ENCODE data around the gene GIPC1.
A peak's percentile ranks its signal among the peaks of the same experiment; 100 is the strongest.
"Not testable (repeated sequence)": the region's sequence is repeated elsewhere in the genome, so short reads cannot be mapped to it uniquely, and the experiment has no call there.

Gene GIPC1

DNA sequence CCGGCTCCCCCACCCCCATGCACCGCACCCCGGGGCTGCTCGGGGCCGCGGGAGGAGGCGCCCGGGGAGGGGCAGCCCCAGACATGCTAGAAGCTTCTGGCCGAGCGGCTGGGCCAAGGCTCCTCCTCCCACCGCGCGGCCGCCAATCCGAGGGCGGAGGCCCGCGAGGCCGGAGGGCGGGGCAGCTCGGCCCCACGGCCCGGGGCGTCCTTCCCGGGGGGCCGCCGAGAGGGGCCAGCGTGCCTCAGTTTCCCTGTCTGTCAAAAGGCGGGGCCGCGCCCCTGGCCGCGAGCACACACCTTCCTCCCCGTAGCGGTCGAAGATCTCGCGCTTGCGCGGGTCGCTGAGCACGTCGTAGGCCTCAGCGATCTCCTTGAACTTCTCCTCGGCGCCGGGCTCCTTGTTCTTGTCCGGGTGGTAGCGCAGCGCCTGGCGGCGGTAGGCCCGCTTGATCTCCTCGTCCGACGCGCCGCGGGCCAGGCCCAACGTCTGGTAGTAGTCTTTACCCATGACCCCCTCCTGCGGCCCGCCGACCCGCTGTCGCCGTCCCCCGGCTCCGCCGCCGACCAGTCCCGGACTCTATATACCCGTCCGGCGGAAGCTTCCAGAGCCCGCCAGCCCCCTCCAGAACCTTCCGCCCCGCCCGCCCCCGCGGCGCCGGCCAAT lies 22.0 kb upstream of the GIPC1 start, which contains the start of gene DNAJB1:
Gene DNAJB1, minus strand, starts transcription at position 558 of the 666 bp plus-strand sequence. Its CDS starts 48 bp downstream, at position 510.
- DNase-seq (ENCODE audit: low read depth, low spot score) = no peak

DNA sequence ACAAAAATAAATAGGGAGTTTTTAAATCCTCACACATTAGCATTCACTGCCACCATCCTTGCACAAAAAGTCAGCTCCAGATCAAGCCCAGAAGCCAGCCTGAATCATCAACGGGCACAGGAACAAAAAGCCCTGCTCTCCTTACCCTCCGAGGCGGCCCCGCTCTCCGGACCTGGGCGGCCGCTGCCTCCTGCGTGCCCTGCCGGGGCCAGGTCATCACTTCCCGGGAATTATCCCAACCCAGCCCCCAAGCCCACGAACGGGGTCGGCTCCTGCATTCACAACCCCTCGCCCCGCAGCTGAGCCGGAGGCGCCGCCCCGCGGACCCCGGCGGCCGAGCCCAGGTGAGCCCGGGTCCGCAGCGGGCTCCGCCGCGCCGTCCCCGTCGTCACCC lies 21.5 kb upstream of the GIPC1 start:
- DNase-seq (ENCODE audit: low read depth, low spot score) = no peak

DNA sequence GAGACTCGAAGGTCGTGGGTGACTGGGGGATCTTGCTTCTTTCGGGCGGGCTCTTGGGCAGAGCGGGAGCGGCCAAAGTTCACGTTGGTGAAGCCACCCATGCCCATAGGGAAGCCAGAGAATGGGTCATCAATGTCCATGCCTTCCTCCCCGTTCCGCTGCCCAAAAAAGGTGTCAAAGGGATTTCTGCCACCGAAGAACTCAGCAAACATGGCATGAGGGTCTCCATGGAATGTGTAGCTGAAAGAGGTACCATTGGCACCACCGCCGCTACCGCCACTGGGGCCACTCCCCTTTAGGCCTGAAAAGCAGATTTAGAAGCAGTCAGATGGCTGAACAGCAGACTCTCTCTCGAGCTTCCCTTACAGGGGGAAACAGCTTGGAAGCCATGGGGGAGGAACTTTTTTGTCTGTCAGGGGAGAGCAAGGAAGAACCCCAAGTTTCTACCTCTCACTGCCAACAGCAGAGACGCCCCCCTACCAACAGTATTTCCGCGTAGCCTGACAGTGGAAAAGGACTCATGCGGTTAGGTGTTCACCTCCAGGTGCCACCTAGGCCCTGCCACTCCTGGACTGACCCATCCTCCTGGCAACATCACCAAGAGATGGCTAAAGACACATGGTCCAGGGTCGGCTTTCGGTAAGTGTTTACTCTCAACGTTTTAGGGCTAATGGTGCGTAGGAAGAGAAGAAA lies 21.0 kb upstream of the GIPC1 start:
- DNase-seq (ENCODE audit: low read depth, low spot score) = no peak

DNA sequence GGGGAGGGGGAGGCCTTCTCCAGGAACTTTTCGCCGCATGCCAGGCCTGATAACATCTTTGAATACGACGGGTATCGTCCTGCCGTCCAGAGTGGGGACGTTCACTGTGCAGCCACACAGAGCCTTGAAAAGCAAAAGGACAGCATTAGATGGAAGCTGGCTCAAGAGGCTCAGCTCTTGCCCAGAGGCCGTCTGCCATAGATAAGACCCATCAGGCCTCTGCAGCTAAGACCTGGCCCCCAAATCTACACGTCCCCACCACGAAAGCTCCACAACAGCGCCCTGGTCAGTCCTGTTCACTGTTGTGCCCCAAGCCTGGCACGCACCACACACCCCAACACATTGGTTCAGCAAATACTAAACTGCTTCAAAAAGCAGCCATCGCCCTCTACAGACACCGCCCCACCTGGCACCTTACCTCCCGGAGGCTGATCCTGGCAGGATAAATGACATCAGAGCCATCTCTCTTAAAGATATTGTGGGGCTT lies 20.2 kb upstream of the GIPC1 start:
- no peak for DNase-seq (ENCODE audit: low read depth, low spot score)

DNA sequence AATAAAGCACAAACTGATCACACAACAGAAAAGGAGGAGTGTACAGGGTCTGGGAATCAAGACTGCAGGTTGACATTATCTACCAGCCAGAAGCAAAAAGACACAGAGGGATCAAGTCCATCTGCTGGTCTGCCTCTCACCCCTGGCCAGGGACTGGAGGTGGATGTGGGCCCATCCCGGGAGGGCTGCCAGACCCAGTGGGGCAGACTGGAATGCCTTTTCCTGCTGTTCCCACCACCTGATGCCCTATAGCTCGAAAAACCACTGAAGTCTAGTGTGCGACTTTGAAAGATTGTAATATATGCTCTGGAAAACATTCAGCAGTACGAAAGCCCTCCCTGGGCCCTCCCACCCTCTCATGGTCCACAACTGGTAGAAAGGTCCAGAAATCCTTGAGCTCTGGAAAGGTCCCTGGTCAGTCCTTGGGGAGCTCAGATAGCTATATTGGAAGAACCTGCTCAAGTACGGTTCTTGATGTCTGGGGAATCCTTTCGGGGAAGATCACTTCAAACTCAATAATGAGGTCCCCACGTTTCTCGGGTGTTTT lies 19.6 kb upstream of the GIPC1 start:
- DNase-seq (ENCODE audit: low read depth, low spot score) = no peak

DNA sequence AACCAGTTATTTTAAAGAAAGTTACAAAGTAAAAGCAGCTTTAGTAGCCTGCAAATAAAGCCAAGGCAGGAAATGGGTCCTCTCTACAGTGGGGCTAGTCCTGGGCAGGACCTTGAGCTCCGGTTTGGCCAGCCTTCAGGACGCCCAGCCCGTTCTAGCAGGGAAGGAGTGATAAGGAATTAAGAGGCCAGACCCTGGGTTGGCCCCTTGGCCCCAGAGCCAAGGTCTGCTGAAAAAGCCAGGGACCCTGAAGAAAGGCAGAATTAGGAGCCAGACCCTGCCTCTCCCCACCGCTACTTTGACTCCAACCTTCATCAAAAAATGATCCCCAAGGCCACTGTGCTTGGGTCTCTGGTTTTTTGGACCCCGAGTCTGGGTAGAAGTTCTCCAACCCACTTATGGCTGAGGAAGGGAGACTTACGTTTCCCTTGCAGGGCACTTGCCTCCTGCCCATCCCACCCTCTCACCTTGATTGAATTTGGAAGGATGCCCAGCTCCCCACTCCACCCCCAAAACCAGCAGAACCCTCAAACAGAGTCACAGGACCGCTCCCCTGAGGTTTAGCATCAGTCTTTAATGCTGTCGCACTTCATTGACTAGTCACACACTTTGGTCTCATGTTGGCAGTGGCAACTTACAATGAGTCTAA lies 18.4 kb upstream of the GIPC1 start:
- DNase-seq (ENCODE audit: low read depth, low spot score) = no peak

DNA sequence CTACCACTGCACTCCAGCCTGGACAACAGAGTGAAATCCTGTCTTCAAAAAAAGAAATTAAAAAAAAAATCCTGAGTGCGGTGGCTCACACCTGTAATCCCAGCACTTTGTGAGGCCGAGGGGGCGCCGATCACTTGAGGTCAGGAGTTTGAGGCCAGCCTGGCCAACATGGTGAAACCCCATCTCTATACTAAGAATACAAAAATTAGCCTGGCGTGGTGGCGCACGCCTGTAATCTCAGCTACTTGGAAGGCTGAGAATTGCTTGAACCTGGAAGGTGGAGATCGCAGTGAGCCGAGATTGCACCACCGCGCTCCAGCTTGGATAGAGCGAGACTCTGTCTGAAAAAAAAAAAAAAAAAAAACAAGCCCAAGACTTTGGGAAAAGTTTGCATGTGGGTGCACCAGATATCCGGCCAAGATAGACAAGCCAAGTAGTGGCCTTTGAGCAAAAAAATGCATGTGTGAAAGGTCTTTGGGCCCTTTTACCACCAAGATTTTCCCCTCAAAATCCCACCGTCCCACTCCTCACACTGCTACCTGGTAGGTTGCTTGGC lies 16.6 kb upstream of the GIPC1 start:
- no peak for DNase-seq (ENCODE audit: low read depth, low spot score)

DNA sequence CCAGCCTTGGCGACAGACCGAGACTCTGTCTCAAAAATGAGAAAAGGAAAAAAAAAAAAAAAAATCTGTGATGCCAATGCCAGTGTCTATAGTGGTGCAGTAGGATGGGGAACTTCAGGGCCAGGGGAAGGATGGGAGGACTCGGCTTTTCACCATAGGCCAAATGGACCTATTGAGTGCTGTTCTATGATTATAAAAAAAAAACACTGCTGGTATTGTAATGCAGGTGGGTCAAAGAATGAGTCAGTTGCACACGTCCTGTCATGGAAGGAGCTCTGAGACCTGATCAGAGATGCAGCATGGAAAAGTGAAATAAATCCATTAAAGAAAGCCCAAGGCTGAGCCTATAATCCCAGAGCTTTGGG lies 15.3 kb upstream of the GIPC1 start:
- DNase-seq (ENCODE audit: low read depth, low spot score) = no peak

DNA sequence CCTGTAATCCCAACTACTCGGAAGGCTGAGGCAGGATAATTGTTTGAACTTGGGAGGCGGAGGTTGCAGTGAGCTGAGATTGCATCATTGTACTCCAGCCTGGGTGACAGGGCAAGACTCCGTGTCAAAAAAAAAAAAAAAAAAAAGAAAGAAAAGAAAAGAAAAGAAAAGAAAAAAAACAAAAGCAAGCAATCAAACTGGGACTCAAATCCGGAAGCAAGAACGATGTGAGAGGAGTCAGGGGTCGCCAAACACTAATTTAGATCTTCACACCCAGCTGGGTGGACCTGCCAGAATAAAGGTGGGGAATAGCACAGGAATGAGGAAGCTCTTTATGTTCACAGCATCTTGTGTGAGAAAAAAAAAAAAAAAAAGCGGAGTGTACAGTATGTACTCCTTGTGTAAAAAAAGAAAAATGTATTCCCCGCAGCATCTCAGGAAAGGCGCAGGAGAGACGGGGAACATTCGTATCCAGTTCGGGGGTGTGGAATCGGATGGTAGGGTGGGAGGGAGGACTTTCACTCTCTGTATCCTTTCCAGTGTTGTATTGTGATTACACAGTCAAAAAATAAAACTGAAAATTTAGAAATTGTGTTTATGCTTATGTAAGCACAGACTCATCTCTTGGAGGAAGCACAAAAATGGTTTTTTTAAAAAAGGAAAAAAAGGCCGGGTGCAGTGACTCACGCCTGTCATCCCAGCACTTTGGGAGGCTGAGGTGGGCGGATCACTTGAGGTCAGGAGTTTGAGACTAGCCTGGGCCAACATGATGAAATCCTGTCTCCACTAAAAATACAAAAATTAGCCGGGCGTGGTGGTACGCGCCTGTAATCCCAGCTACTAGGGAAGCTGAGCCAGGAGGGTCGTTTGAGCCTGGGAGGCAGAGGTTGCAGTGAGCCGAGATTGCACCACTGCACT lies 14.6 kb upstream of the GIPC1 start:
- DNase-seq (ENCODE audit: low read depth, low spot score) = no peak

DNA sequence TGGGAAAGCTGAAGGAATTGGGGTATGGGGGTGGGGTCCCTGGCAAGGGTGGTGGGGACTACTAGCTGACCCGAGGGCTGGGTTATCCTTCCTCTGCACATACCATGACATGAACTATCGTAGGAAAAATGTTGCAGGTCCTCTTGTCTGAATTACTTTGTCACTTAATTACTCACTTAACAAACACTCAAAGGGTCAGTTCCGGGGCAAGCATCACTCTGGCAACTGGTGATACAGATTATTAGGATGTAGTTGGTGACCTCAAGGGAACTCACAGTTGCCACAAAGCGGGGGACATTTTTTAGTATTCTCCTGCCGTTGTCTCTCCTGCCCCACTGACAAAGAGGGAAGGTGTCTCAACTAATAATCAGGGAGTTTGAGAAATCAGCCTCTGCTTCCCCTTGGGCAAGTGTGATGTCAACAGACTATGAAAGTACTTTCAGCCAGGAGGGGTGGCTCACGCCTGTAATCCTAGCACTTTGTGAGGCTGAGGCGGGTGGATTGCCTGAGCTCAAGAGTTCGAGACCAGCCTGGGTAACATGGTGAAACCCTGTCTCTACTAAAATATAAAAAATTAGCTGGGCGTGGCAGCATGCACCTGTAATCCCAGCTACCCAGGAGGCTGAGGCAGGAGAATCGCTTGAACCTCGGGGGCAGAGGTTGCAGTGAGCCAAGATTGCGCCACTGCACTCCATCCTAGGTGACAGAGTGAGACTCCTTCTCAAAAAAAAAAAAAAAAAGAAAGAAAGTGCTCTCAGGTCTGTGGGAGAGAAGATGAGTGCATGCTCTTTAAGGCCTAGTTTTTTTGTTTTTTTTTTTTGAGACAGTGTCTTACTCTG lies 12.0 kb upstream of the GIPC1 start:
- no peak for DNase-seq (ENCODE audit: low read depth, low spot score)

DNA sequence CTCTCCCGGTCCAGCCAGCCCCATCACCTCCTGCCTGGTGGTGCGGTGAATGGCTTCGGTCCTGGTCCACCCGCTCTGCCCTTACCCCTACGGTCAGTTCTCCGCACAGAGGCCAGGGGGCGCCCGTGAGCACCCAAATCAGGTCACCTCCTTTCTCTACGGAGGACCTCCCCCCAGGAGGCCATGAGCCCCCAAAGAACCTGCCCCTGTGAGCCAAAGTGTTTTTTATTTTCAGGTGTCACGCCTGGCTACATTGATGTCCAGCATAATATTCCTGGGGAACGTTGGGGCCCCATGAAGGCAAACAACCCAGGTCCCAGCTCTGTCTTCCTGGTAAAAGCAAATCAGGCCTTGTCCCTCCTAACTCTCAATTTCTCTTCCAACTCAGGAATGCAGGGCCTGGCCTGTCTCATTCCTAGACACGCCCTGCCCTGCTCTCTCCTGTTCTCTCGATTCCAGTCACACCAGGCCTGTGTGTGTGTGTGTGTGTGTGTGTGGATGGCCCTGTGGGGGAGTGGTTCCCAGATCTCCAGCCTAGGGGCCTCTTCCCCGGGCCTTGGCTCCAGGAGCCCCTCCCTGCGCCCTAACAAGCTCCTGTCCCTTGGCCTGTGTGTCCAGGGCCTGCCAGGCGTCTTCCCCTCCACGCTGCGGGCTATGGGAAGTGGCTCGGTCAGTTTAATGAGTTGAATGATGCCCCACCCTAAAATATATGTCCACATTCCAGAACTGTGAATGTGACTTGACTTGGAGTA lies 9.7 kb upstream of the GIPC1 start:
- peak; percentile 47 for DNase-seq (ENCODE audit: low read depth, low spot score)

DNA sequence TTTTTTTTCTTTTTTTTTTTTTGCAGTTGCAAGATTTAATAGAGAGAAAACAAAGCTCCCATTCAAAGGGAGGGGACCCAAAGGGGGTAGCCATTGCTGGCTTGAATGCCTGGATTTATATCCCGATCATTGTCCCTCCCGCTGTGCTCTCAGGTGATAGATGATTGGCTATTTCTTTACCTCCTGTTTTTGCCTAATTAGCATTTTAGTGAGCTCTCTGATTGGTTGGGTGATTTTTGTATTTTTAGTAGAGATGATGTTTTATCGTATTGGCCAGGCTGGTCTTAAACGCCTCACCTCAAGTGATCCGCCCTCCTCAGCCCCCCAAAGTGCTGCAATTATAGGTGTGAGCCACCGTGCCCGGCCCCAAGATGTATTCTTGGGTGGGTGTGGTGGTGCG lies 8.6 kb upstream of the GIPC1 start:
- not testable (repeated sequence) for DNase-seq (ENCODE audit: low read depth, low spot score)

DNA sequence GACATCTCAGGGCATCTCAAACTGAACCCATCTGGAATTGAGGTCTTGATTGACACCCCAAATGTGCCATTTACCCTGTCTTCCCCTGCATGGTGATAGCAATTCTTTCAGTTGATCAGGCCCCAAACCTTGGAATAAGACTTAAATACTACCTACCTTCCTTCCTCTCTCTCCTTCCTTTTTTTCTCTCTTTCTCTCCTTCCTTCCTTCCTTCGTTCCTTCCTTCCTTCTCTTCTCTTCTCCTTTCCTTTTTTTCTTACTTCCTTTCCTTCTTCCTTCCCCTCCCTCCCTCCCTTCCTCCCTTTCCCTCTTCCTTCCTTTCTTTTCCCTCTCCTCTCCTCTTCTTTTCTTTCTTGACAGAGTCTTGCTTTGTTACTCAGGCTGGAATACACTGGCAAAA lies 7.4 kb upstream of the GIPC1 start:
- DNase-seq (ENCODE audit: low read depth, low spot score) = no peak

DNA sequence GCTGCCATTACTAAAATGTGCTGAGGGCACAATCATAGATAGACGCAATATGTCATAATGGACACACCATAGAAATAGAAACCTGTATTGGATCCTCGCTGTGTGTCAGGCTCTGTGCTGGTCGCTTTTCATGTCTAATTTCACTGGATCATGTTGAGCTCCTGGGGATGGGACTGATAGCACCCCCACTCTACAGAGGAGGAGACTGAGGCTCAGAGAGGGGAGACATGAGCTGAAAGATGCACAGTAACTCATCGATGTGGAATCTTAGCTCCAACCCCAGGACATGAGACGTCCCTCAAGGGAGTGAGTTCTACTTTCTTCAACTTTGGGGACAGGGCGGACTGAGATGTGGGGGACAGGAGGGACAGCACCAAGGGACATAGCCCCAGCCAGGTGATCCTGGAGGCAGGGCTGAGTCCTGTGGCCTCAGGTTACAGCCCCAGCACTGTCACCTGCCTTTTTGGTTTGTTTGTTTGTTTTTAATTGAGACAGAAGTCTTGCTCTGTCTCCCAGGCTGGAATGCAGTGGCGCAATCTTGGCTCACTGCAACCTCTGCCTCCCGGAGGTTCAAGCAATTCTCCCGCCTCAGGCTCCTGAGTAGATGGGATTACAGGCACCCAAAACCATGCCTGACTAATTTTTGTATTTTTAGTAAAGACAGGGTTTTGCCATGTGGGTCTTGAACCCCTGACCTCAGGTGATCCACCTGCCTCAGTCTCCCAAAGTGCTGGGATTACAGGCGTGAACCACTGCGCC lies 6.6 kb upstream of the GIPC1 start:
- DNase-seq (ENCODE audit: low read depth, low spot score) = no peak

DNA sequence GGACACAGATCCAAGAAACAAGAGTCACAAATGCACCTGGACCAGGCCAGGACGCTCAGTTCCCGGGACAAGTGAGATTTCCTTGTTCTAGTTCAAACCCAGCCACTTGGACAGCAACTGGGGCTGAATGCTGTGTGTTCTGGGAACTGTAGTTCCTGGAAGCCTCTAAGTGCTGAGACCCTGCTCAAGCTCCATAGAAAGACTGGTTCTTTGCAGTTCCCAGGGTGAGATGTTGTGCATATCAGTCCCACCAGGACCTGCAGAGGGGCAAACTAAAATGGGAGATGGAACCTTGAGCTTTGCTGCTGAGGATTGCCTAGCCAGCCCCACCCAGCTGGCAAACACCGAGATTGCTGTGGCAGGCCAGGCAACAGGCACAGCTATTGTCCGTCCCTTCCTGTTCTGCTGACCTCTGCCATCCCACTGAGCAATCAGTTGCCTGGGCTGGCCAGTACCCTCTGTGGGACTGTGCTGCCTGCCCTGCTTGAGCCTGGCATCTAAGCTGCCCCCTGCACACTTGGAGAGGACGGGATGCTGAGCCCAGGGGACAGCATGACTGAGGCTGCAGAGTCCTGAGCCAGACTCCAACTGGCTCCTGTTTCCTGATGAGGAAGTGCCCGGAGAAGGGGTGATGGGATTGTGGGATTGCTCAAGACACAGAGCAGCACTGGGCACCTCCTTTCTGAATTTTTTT lies 1.4 kb upstream of the GIPC1 start:
- no peak for DNase-seq (ENCODE audit: low read depth, low spot score)

DNA sequence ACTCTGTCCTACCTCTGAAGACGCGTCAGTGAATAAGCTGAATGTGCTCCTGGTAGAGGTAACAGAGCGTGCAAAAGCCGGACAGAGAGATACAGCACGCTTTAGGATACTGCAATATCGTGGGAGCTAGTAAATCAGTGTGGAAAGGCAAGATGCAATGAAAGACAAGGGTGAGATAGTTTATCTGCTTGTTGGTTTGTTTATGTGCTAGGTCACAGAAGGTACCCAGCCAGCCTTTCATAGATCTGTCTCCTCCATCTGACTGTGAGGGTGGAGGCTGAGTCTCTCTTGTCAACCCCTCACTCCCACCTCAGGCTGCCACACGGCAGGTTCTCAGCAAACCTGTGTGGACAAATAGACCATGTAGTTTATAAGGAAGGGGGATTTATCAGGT lies 904 bp upstream of the GIPC1 start:
- no peak for DNase-seq (ENCODE audit: low read depth, low spot score)

DNA sequence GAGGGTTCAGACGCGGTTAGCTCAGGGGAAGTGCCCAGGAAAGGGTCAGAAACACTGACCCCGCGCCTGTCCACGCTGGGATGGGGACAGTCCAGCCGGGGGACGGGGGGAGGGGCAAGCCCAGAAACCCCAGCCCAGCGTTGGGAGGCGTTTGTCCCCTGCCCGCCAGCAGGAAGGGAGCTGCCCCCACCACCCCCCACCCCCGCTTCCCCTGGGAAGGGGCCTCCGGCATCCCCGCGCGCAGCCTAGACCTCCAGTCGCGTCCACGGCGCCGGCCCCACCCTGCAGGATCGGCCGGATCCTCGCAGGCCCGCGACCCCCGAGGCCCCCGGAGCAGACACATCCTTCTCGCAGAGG lies 277 bp downstream of the GIPC1 start:
- no peak for DNase-seq (ENCODE audit: low read depth, low spot score)
